HG02623 (cell line): Measurements from ENCODE around the gene ZNF296.
"Not testable (repeated sequence)": the region's sequence is repeated elsewhere in the genome, so short reads cannot be mapped to it uniquely, and the experiment has no call there.

Experiments used
- ATAC-seq: cut with Tn5 transposase; IDR thresholded peaks from one replicate; pipeline ENCODE4 v1.9.1; 2021; ENCODE audit warnings: moderate library complexity; ENCODE audit not compliant: unreplicated experiment

ZNF296 gene

GRCh38 chr19:45076029-45076850 is at the start of gene ZNF296:
Gene ZNF296 (minus strand): TSS chr19:45076478. CDS start chr19:45076373, 105 bp downstream.
- ATAC-seq = peak; percentile 39

DNA sequence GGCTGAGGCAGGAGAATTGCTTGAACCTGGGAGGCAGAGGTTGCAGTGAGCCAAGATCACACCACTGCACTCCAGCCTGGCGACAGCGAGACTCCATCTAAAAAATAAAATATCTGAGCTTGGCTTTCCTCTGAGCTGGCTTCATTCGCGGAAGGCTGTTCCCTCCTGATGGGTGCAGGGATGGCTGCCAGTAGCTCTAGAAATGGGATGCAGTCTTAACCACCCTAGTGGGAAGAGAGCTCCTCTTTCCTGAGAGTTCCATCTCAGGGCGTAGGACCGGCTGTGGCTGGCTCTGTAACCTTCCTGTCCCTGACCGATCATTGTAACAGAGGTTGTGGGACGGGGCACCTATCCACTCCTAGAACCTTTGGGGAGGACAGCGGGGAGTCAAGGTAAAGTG is 49.1 kb upstream of the ZNF296 start:
- ATAC-seq = no peak

- ATAC-seq = no peak
These were observed 47.7 kb upstream of the ZNF296 start for GRCh38 chr19:45124021-45124420.

GRCh38 chr19:45123440-45123850 is 47.2 kb upstream of the ZNF296 start:
- ATAC-seq = no peak

- no peak for ATAC-seq
These were observed 46.6 kb upstream of the ZNF296 start for GRCh38 chr19:45122832-45123231.

DNA sequence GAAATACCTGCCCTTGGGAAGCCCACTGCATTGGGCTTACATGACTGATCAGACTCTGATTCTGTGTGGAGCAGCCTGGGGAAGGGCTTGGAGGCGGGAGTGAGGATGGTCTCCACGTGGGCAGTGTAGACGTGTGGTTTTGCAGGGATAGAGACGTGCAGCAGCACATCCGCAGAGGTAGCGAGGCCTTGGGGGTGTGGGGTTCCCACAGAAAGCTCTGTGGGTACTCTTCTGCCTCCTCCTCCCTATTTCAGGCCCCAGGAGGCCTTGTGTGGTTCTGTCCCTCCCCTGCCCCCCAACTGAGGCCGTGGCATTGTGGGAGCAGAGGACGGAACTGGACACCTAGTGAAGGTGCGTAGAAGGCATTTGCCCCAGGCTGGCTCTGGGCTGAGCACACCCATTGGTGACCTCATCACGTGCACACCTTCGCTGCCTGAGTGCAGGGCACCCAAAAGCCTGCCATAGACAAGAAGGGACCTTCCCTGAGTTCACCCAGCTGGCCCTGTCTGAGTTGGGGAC is 45.6 kb upstream of the ZNF296 start:
- ATAC-seq = no peak

- no peak for ATAC-seq
These were observed 43.3 kb upstream of the ZNF296 start for GRCh38 chr19:45119582-45119981.

GRCh38 chr19:45118591-45119355 is 42.5 kb upstream of the ZNF296 start:
- not testable (repeated sequence) for ATAC-seq

- ATAC-seq = no peak
These were observed 41.8 kb upstream of the ZNF296 start for GRCh38 chr19:45118106-45118505.

GRCh38 chr19:45117671-45118070 is 41.4 kb upstream of the ZNF296 start:
- ATAC-seq = no peak

- ATAC-seq = no peak
These were observed 40.9 kb upstream of the ZNF296 start for GRCh38 chr19:45117167-45117594.

- ATAC-seq = no peak
These were observed 39.7 kb upstream of the ZNF296 start for GRCh38 chr19:45115809-45116615.

DNA sequence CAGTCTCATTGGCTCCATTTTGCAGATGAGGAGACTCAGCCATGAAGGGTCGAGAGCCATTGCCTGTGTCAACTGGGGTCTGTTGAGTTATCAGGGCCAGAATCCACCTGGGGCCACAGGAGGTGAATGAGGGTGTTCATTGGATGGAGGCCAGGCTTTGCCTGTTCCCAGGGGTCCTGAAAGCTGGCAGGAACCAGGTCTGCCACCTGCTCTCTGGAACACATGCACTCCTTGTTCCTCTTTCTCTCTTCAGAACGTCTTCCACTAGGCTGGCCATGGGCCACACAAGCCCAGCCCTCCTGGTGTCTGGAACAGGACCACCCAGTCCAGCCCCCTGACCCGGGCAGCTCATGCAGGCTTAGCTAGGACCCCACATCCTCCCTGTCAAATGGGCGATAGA is 37.8 kb upstream of the ZNF296 start:
- no peak for ATAC-seq

DNA sequence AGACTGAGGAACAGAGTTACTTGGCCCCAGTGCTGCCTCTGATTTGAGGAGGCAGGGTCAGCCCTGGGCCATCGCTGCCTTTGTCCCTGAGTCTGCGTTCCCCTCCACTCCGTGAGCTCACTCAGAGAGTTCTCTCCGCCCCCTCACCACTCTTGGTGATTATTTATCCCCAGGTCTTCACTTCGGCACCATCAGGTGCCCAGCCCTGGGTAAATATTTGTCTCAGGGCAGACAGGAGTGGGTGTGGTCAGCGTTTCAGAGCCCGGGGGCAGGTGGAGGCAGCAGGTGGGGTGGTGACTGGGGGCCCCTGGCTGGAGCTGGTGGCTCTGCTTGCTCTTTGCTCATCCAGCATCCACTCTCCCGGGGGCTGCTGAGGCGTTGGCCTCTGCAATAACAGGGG is 37.4 kb upstream of the ZNF296 start:
- ATAC-seq = no peak

DNA sequence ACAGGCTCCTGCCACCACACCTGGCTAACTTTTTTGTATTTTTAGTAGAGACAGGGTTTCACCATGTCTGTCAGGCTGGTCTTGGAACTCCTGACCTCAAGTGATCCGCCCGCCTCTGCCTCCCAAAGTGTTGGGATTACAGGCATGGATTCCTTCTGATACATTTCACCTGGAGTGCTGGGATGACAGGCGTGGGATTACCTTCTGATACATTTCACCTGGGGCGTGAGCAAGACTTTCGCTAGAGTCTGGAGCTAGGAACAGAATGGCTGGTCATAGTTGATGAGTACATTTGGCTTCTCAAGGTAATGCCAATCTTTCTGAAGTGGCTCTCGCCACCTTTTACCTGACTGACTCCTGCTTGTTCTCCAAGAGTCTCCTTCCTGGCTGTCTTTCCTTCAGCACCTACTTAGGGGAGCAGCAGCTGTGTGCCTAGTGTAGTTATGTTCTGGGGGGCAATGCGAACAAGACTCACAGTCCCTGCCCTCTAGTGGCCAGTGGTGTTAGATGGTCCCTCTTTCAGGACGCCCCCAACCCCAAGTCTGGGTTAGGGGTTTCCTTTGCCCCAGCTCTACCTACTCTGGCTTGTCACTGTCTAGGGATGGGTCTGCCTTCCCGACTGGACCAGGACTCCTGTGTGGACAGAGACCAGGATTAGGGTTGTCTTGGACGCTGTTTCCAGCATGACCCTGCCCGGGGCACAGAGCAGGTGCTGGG is 36.0 kb upstream of the ZNF296 start:
- ATAC-seq = no peak

- ATAC-seq = no peak
These were observed 34.6 kb upstream of the ZNF296 start for GRCh38 chr19:45110851-45111266.

GRCh38 chr19:45107621-45108150 is 31.4 kb upstream of the ZNF296 start:
- no peak for ATAC-seq

GRCh38 chr19:45106363-45106762 is 30.1 kb upstream of the ZNF296 start:
- not testable (repeated sequence) for ATAC-seq

- ATAC-seq = no peak
These were observed 28.5 kb upstream of the ZNF296 start for GRCh38 chr19:45104658-45105349.
